HG03196 (cell line): ENCODE data around the gene CYB5R3.
A peak's percentile ranks its signal among the peaks of the same experiment; 100 is the strongest.
"Not testable (repeated sequence)": the region's sequence is repeated elsewhere in the genome, so short reads cannot be mapped to it uniquely, and the experiment has no call there.

Experiments
- ATAC-seq: cut with Tn5 transposase; IDR thresholded peaks from one replicate; pipeline ENCODE4 v1.9.1; 2021; ENCODE audit not compliant: unreplicated experiment

CYB5R3 gene

DNA sequence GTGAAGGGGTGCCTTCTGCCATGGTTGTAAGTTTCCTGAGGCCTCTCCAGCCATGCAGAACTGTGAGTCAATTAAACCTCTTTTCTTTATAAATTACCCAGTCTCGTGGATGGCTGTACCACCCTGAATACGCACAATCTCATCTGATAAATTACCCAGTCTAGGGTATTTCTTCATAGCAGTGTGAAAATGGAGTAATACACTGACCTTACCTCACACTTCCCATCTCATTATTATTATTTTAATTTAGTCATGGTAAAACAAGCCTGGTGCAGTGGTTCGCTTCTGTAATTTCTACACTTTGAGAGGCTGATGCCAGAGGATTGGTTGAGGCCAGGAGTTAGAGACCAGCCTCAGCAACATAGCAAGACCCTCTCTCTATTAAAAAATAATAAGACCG is 30.5 kb upstream of the CYB5R3 start:
- ATAC-seq: no peak

DNA sequence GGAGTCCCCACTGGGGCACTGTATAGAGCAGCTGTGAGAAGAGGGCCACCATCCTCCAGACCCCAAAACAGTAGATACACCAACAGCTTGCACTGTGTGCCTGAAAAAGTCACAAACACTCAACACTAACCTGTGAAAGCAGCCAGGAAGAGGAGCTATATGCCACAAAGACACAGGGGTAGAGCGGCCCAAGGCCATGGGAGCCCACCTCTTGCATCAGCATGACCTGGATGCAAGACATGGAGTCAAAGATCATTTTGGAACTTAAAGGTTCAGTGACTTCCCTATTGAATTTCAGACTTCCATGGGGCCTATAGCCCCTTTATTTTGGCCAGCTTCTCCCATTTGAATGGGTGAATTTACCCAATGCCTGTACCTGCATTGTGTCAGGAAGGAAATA is 29.7 kb upstream of the CYB5R3 start:
- no peak for ATAC-seq

DNA sequence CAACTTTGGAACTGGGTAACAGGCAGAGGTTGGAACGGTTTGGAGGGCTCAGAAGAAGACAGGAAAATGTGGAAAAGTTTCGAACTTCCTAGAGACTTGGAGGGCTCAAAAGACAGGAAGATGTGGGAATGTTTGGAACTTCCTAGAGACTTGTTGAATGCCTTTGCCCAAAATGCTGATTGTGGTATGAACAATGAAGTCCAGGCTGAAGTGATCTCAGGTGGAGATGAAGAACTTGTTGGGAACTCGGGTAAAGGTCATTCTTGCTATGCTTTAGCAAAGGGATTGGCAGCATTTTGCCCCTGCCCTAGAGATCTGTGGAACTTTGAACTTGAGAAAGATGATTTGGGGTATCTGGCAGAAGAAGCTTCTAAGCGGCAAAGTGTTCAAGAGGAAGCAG is 28.7 kb upstream of the CYB5R3 start:
- ATAC-seq: not testable (repeated sequence)

DNA sequence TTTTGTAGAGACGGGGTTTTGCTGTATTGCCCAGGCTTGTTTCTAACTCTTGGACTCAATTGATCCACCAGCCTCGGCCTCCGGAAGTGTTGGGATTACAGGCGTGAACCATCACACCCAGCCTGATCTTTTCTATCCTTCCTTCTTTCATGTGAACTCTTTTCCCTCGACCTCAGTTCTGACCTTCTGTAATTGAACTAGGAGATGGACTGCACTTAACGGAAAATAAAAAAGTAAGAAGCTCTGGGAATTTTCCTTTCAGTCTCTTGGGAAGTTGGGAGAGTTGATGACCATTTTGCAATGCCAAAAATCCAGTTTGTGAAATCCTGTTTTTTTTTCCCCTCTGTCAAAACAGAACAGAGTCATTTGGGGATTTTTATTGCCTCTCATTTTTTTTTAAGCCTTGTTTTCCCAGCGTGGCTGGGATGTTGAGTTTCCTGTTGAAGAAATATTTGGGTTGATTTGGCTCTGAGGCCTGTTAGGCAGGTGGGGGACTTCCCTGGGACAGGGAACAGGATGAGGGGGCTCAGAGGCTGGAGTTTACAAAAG is 26.9 kb upstream of the CYB5R3 start:
- ATAC-seq: no peak

DNA sequence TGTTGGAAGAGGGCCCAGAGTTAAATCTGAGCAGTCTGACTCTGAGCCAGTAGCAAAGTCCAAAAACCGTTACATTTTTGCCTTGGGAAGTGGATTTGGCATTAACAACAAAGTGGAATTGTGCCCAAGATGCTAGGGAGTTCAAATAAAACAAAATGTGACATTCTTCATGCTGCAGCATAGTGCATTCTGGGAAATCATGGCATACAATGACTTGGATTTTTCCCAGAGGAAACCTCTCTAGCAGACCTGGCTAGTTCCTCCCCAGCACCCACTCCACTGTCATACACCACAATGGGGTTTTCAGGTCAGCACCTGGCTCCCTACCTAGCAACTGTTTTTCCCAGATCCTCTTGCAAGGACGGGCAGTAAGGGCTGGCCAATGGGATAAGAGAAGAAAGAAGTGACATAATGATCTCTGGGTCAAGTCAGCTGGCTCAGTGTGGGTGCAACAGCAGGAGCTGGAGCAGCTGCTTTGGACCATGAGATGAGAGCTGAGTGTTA is 24.8 kb upstream of the CYB5R3 start:
- ATAC-seq: no peak

DNA sequence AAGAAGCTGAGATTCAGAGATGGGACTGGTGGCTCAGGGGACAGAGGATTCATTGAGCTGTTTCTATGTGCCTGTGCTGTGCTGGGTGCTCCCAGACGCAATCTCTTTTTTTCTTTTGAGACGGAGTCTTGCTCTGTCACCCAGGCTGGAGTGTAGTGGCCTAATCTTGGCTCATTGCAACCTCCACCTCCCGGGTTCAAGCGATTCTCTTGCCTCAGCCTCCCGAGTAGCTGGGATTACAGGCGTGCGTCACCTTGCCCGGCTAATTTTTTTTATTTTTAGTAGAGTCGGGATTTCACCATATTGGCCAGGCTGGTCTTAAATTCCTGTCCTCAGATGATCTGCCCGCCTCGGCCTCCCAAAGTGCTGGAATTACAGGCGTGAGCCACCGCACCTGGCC is 23.9 kb upstream of the CYB5R3 start:
- not testable (repeated sequence) for ATAC-seq

DNA sequence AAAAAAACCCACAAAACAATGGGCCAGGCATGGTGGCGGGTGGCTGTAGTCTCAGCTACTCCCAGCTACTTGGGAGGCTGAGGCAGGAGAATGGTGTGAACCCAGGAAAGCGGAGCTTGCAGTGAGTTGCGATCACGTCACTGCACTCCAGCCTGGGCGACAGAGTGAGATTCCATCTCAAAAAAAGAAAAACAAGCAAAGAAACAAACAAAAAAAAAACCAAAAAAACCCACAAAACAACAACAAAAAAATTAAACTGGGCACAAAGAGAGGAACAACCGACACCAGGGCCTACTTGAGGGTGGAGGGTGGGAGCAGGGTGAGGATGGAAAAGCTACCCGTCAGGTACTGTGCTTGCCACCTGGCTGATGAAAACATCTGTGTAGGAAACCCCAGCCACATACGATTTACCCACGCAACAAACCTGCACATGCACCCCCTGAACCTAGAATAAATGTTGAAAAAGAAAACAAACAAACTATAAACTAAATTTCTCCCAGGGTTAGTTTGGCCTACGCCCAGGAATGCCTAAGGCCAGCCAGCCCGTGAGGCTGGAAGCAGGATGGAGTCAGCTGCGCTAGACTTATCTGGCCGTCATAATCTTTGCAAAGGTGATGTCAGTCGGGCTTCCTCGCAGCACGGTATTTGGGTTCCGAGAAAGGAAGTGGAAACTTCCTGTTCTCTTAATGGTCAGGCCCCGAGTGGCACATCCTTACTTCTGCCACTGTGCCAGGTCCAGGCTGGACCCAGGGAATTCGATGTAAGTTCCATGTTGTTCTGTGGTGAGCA is 21.9 kb upstream of the CYB5R3 start:
- ATAC-seq: no peak

DNA sequence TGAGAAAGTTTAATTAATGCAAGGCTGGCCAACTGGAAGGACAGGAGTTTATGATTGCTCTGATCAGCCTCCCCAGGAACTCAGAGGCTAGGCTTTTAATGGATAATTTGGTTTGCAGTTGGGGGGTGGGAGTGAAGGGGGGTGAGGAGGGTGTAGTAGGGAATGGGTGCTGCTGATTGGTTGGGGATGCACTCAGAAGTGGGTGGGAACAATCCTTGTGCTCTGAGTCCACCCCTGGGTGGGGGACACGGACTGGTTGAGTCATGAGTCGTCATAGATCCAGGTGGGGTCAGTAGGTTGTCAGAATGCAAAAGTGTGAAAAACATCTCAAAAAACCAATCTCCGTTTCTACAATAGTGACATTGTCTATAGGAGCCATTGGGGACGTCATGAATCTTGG is 20.9 kb upstream of the CYB5R3 start:
- no peak for ATAC-seq

DNA sequence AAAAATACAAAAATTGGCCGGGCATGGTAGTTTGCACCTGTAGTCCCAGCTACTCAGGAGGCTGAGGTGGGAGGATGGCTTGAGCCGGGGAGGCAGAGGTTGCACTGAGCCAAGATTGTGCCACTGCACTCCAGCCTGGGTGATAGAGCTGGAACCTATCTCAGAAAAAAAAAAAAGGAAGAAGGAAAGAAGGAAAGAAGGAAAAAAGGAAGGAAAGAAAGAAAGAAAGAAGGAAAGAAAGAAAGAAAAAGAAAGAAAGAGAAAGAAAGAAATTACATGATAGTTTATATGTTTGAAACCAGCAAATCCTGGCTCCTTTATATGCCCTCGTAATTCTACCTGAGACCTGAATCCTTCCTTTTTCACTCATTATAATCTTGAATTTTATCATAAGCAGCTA is 17.2 kb upstream of the CYB5R3 start:
- ATAC-seq: not testable (repeated sequence)

DNA sequence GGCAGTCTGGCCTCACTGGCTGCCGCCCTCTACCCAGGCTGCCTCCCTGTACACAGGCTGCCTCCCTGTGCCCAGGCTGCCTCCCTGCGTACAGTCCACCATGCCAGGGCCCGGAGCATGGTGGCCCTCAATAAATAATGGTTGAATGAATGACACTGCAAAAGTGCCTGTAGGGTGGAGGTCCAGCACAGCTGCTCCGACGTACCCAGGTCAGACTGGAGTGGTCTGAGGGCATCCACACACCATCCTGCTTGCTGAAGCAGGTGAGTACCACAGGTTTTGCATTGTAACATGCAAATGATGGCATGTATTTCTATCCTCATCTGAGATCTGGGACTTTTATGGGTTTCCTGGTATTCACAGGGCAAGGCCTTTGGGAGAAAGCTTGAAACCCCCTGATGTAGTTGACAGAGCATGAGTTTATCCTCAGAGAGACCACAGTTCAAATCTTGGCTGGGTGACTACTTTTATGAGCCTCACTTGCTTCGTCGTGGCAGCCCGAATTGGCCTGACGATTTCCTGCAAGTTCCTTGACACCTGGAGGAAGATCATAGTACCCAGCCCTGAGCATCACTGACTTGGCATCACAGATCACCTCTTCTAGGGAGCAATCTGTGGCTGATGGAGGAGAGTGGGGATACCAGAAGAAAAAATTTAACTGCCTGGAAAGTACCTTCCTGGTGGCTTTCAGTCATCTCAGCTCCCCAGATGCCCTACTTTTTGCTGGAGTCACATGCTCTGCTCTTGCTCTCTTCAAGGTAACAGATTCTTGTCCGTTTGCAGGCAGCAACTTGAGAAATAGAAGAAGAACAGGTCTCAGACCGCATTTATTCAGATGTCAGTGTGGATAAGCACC is 16.0 kb upstream of the CYB5R3 start:
- no peak for ATAC-seq

DNA sequence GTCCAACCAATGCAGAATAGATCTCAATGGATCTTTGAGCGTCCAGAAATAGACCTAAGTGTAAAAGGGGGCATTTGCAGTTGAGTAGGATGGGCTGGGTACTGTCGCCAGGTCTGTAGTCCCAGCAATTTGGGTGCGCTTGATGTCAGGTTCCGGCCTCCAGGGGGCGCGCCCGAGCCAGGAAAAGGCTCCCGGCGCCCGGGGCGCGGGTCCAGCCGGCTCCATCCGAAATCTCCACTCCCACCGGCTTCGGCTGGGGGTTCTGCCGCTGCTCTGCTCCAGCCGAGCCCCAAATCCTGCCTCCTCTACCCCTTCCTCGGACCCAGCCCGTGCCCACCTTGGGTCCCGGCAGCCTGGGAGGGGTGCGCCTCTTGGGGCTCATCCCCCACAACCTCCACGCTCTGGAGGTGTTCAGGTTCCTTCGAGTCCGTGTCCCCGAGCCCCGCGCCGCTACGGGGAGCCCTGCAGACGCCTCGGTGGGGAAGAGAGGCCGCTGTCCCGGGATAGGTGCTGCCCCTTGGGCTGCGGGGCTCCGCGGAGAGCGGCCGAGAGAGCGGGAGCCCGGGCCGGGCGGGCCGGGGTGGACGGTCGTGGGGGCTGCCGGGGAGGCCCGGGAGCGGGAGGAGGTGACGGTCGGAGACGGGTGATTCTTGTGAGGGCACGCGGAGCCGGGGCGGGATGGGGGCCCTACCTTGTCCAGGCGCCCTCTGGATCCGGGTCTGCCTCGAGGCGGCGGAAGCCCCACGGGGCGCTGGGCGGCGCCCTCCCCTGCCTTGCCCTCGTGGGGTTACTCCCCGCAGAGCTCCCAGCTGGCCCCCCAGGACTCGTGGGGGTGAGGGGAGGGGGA is 13.0 kb upstream of the CYB5R3 start:
- no peak for ATAC-seq

DNA sequence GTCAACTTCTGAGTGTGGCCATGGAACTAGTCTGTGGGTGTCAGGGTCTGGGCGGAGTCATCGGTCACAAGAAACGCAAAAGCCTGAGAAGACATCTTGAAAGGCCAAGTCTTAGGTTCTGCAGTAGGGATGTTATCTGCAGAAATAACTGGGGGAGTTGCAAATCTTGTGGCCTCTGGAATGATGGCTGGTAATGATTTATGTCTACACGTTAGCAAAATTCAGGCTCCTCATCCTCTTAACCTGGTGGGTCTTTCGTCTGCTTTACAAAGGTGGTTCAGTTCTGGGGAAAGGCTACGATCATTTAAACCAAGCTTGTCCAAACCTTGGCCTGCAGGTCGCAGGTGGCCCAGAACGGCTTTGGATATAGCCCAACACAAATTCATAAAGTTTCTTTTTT is 7.4 kb upstream of the CYB5R3 start:
- ATAC-seq: no peak

DNA sequence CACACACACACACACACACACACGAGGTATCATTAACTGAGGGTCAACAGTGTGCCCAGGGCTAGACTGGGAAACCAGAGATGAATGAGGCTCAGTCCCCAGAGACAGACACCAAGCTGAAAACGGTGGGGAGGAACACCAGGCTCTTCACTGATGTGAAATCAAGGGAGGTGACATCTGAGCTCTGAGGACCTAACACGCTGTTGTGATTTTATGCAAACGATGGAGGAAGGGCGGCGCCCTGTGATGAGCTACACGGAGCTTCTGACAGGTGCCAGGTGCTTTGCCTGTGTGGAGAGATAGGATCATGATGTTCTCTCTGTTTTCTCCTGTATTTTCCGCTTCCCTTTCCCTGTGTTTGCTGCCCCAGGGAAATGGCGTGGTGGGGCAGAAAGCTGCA is 6.5 kb upstream of the CYB5R3 start:
- ATAC-seq: peak; percentile 51

DNA sequence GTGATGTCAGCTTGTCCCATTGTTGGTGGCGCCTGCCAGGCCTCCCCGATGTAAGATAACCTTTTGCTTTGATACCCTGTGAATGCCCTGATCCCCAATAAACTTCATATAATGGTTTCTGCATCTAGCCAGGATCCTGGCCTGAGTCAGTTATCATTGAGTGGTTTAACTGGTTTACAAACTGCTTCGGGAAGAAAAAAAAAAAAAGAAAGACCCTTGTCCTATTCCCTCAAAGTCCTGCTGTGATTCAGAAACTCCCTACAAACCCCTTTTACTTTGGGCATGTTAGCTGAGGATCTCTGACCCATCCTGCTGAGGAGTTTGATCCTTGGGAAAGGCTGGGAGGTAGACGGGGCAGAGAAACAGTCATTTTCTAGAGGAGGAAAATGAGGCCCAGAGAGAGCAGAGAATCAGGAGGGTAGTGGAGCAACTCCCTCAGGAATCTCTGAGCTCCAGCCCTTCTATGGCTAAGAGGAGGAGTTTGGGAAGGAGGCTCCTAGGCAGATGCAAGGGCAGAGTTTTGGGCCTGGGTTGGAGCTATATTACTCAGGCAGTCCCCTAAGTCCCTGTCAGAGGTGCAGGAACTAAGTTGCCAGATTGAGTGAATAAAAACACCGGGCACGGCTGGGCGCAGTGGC is 5.4 kb upstream of the CYB5R3 start:
- no peak for ATAC-seq

DNA sequence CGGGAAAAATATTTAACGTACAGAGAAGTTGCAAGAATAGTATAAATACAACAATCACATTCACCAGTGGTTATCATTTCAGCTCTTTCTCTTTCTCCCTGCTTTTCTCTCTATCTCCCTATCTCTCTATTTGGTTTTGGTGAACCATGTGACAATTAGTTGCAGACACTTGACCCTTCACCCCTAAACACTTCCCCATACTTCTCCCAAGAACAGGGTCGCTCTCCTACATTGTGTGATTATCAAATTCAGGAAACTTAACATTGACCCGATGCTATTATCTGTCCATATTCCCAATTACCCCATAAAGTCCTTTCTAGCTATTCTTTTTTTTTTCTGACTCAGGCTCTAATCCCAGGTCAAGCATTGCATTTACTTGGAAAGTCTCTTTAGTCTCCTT is 4.8 kb upstream of the CYB5R3 start:
- ATAC-seq: no peak

DNA sequence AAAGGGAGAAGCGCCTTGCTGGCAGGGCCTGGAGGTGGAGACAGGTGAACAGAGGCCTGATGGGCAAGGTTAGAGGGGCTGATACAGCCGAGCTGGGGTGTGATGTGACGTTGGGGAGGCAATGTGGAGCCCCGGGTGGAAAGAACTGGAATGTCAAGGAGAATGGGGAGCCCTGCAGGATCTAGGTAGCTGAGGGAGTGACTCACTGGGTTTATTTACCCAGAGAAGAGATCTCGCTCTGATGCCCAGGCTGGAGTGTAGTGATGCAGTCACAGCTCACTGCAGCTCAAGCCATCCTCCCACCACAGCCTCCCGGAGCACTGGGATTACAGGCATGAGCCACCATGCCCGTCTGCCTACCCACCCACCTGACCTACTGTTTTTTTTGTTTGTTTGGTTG is 1.9 kb upstream of the CYB5R3 start:
- ATAC-seq: no peak

DNA sequence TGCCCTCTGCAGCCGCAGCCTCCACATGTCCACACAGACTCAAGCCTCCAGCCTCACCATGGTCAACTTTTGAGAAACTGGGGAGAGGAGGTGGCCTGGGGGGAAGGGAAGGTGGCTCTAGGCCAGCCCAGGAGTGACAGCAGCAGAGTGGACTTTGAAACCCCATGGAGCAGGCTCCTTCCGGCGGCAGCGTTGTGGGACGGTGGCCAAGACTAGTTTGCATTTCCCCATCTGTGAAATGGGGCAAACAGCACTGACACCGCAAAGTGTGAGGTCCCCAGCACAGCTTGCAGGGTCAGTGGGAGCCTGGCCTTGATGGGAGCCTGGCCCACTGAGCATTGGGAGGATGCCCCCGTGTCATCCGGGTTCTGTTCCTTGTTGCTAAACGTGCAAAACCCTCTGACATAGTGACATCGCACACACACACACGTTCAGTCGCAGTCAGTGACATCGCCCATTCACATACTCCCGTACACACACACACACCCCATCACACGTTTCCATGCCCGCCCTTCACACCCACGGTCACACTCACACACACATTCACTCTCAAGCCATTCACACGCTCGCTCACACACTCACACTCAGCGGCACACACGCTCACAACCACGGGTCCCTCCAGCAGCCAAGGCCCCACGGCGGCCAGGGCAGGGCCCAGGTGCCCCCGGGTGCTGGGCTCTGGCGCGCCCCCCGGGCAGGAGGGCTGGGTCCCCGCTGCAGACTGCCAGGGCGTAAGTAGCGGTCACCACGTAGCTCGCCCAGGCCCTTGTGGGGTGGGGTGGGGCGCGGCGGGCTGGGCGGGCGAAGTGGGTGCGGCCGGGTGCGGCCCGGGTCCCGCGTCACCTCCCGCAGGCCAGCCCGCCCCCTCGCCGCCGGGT is 585 bp downstream of the CYB5R3 start:
- ATAC-seq: peak; percentile 24

DNA sequence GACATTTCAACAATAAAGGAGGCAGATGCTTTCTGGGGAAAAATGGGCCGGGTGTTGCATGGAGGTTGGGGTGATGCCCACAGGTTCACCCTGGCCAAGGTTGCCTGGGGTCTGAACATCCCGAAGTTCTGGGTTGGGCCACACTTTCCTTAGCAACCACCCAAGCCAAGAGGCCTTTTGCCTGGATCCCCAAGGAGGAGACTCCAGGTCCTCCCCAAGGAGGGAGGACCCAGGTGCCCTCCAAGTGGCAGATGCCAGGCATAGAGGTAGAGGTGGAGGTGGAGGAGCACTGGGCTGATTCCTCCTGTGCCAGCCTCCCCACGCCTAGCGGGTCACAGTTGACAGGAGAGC is 1.2 kb downstream of the CYB5R3 start:
- no peak for ATAC-seq
